ENCODE measurements around the gene KRT4. TPM values are rescaled to one million over a fixed set of nuclear protein-coding genes. Genes with fewer than 3 reads are reported as not detected.

The KRT4 gene
- total RNA-seq, 2 experiments from 2014 or later: not detected

DNA sequence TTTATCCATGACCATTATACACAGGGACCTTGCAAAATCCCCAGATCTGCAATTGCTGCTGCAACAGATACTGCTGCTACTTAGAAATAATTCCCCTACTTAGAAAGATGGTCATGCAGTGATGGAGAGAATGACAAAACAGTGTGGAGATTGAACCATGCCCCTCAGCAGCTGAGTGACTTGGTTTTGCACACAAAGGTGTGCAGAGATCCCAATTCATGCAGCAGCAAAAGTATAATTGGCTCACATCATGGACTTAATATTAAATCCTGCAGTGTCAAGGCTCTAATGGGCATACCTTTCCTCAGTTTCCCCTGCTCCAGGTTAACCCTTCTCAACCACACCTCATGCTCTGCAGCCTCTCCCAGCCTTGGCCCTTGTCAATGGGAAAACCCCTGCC lies 37.9 kb upstream of the KRT4 start:
- ATAC-seq (ENCODE audit: poor library complexity): no peak

DNA sequence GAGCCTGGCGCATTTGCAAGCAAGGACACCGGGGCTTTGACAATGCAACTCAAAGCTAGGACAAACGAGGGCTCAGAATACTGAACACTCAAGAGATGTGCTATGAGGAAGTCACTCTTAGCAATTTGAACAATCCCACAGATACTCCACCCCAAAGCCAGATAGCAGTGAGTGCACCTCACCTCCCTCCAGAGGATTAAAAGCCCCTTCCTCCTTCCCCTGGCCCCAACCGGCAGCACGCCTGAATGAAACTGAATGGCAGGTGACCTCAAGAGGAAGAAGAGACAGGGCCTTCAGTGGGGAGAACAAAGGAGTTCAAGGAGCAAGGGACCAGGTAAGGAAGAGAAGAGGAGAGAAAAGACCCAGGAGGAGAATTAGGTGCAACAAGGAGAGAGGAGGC lies 36.8 kb upstream of the KRT4 start:
- Mint-ChIP-seq H3K9me3 (no peaks in the 10 kb centered on the region), H3K36me3 (ENCODE audit: low read depth) (no peaks in the 10 kb centered on the region), H3K27me3 (peaks cover 10% of the 10 kb centered on the region), H3K27ac (no peak overlapping the region), H3K4me3 (no peak overlapping the region), H3K4me1 (ENCODE audit: low read depth) (no peaks in the 10 kb centered on the region)
- no peak overlapping the region for H3K4me3 ChIP-seq (ENCODE audit: low read length)
- ChIA-PET POLR2A (no interaction called here), CTCF (no interaction called here)
- TF ChIP-seq, protein P1, sequence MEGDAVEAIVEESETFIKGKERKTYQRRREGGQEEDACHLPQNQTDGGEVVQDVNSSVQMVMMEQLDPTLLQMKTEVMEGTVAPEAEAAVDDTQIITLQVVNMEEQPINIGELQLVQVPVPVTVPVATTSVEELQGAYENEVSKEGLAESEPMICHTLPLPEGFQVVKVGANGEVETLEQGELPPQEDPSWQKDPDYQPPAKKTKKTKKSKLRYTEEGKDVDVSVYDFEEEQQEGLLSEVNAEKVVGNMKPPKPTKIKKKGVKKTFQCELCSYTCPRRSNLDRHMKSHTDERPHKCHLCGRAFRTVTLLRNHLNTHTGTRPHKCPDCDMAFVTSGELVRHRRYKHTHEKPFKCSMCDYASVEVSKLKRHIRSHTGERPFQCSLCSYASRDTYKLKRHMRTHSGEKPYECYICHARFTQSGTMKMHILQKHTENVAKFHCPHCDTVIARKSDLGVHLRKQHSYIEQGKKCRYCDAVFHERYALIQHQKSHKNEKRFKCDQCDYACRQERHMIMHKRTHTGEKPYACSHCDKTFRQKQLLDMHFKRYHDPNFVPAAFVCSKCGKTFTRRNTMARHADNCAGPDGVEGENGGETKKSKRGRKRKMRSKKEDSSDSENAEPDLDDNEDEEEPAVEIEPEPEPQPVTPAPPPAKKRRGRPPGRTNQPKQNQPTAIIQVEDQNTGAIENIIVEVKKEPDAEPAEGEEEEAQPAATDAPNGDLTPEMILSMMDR (IDR thresholded peaks at IDR 0.05): no peak
- no peaks in the 10 kb centered on the region for H3K36me3 ChIP-seq (ENCODE audit: insufficient read depth, low read length)
- H3K27me3 ChIP-seq (ENCODE audit: control insufficient read depth in 1 of 2, insufficient read depth in 2 of 2, low read length in 2 of 2): peaks cover 0 to 3% of the 10 kb centered on the region in 2 experiments
- H3K27ac ChIP-seq (ENCODE audit: low read depth in 1 of 2, low read length in 2 of 2): no peak overlapping the region
- DNase-seq (no peak), ATAC-seq (ENCODE audit: poor library complexity) (no peak)
- no peaks in the 10 kb centered on the region for H3K9me3 ChIP-seq (ENCODE audit: control insufficient read depth in 1 of 2, insufficient read depth in 1 of 2, low read length in 2 of 2)
- intact Hi-C loops (cut with DNase I, micrococcal nuclease): no loop called here
- no peaks in the 10 kb centered on the region for H3K4me1 ChIP-seq (ENCODE audit: insufficient read depth, low read length)

More for the DNA sequence above, 37.9 kb upstream of the KRT4 start:
- peaks cover 0 to 3% of the 10 kb centered on the region in 2 experiments for H3K27me3 ChIP-seq (ENCODE audit: control insufficient read depth in 1 of 2, insufficient read depth in 2 of 2, low read length in 2 of 2)
- intact Hi-C loops (cut with DNase I, micrococcal nuclease): no loop called here
- no peaks in the 10 kb centered on the region for H3K9me3 Mint-ChIP-seq
- peaks cover 18% of the 10 kb centered on the region for H3K27me3 Mint-ChIP-seq
- H3K36me3 Mint-ChIP-seq (ENCODE audit: low read depth): no peaks in the 10 kb centered on the region
- no peak overlapping the region for H3K27ac ChIP-seq (ENCODE audit: low read depth in 1 of 2, low read length in 2 of 2)
- H3K4me1 ChIP-seq (ENCODE audit: insufficient read depth, low read length): no peaks in the 10 kb centered on the region
- CTCF ChIA-PET: interaction anchor here (1.3 kb wide), 1 partner anchor 266 kb away, joined by 3 read pairs; no protein-coding TSS in a partner anchor
- TF ChIP-seq, protein P1 (IDR thresholded peaks at IDR 0.05): no peak
- no peak overlapping the region for H3K27ac Mint-ChIP-seq
- POLR2A ChIA-PET: no interaction called here
- no peak overlapping the region for H3K4me3 ChIP-seq (ENCODE audit: low read length)
- H3K36me3 ChIP-seq (ENCODE audit: insufficient read depth, low read length): no peaks in the 10 kb centered on the region
- H3K4me3 Mint-ChIP-seq: no peak overlapping the region
- DNase-seq: no peak
- no peaks in the 10 kb centered on the region for H3K9me3 ChIP-seq (ENCODE audit: control insufficient read depth in 1 of 2, insufficient read depth in 1 of 2, low read length in 2 of 2)
- no peaks in the 10 kb centered on the region for H3K4me1 Mint-ChIP-seq (ENCODE audit: low read depth)

DNA sequence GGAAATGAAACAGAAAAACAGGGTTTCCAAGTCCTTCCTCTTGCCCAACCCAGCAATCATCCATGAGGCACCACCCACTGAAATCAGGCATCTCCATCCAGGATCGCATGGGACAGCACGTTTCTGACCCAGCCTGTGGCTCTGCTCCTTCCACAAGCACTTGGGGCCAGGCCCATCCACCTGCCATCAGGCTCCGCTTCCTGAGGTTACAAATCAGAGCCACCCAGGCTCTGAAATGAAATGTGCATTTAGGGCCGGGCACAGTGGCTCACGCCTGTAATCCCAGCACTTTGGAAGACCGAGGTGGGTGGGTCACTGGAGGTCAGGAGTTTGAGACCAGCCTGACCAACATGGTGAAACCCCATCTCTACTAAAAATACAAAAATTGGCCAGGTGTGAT lies 35.6 kb upstream of the KRT4 start:
- ChIA-PET CTCF (no interaction called here), POLR2A (no interaction called here)
- no peak for DNase-seq
- Mint-ChIP-seq H3K4me3 (no peak overlapping the region), H3K36me3 (ENCODE audit: low read depth) (no peaks in the 10 kb centered on the region), H3K4me1 (ENCODE audit: low read depth) (no peaks in the 10 kb centered on the region), H3K9me3 (no peaks in the 10 kb centered on the region), H3K27me3 (peaks cover 10% of the 10 kb centered on the region), H3K27ac (no peak overlapping the region)
- no peak for ATAC-seq (ENCODE audit: poor library complexity)
- intact Hi-C loops (cut with DNase I, micrococcal nuclease): no loop called here
- Histone ChIP-seq H3K4me3 (ENCODE audit: low read length) (no peak overlapping the region), H3K27me3 (ENCODE audit: control insufficient read depth in 1 of 2, insufficient read depth in 2 of 2, low read length in 2 of 2) (peaks cover 0 to 3% of the 10 kb centered on the region in 2 experiments), H3K9me3 (ENCODE audit: control insufficient read depth in 1 of 2, insufficient read depth in 1 of 2, low read length in 2 of 2) (no peaks in the 10 kb centered on the region), H3K4me1 (ENCODE audit: insufficient read depth, low read length) (no peaks in the 10 kb centered on the region), H3K27ac (ENCODE audit: low read depth in 1 of 2, low read length in 2 of 2) (no peak overlapping the region), H3K36me3 (ENCODE audit: insufficient read depth, low read length) (no peaks in the 10 kb centered on the region)
- TF ChIP-seq, protein P1 (IDR thresholded peaks at IDR 0.05): no peak
